GM19025 (cell line): Measurements from ENCODE around the gene KRCC1.
"Not testable (repeated sequence)": the region's sequence is repeated elsewhere in the genome, so short reads cannot be mapped to it uniquely, and the experiment has no call there.

Source experiments
- ATAC-seq: cut with Tn5 transposase; IDR thresholded peaks from one replicate; pipeline ENCODE4 v1.9.1; 2021; ENCODE audit warnings: mild to moderate bottlenecking, low read depth, moderate library complexity; ENCODE audit not compliant: unreplicated experiment

The KRCC1 gene

GRCh38 chr2:88006912-88007439, 48.6 kb downstream of the KRCC1 start:
- ATAC-seq: no peak

DNA sequence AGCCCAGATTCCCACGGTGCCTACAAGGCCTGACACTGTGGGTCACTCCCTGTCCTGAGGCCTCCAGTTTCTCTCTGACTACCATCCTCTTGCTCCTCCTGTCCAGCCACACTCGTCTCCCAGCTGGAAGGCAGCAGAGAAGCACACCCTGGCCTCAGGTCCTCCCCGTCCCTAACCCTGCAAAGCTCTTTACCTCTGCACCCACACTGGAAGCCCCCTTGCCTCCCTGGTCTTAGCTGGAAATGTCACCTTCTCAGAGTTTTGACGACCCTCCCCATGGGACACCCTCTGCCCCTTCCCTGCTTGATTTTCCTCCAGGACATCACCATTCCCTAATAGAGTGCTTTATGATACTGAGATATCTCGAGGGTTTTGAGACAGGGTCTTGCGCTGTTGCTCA, 49.8 kb downstream of the KRCC1 start:
- no peak for ATAC-seq

- no peak for ATAC-seq
These were observed 52.4 kb downstream of the KRCC1 start for GRCh38 chr2:88003074-88003755.

DNA sequence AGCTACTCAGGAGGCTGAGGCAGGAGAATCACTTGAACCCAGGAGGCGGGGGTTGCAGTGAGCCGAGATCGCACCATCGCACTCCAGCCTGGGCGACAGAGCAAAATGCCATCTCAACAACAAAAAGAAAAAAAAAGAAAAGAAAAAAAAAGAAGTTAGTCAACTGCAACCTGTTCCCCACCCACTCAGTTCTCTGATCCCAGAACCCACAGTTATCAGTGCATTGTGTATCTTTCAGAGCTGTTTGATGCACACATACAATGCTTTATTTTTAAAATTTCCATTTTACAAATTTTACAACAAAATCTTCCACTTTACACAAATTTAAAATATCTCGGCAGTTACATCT, 53.2 kb downstream of the KRCC1 start:
- ATAC-seq: no peak

- ATAC-seq: not testable (repeated sequence)
These were observed 55.1 kb downstream of the KRCC1 start for GRCh38 chr2:88000474-88000873.

GRCh38 chr2:87996570-87996969, 59.0 kb downstream of the KRCC1 start:
- no peak for ATAC-seq

GRCh38 chr2:87995756-87996155, 59.8 kb downstream of the KRCC1 start:
- no peak for ATAC-seq

DNA sequence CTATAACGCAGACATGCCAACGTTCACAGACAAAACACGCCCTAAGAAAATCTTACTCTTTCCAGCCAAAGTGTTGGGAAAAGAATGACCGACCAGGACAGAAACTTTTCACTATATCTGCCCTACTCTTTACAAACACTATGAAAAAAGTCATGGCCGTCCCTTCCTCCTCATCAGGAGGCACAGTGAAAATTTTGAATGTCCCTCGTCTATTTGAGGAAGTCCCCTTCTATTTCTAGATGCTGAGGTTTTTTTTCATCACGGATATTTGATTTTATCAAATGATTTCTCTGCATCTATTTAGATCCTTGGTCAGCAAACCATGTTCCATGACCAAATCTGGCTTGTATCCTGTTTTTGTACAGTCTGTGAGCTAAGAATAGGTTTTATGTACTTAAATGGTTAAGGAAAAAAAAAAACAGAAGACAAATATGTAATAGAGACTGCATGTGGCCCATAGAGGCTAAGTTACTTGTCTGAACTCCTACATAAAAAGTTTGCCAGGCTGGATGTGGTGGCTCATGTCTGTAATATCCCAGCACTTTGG, 61.2 kb downstream of the KRCC1 start:
- not testable (repeated sequence) for ATAC-seq

GRCh38 chr2:87992569-87992968, 63.0 kb downstream of the KRCC1 start:
- not testable (repeated sequence) for ATAC-seq

DNA sequence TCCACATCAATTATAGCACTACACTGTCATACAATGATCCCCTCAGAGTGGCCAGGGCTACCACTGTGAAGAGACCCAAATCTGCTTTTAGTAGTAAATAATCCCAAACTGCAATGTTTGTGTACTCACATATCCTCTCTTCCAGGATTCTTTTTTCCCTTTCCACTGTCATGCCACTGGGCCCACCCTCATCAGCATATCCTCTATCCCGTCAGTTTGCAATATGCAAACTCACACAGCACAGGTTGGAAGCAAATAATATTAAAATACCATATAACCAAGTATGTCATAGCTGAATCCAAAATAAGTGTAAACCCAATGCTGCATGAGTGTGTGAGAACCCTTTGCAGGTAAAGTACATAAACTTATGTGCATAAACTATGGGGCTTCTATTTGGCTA, 68.1 kb downstream of the KRCC1 start:
- ATAC-seq: not testable (repeated sequence)

DNA sequence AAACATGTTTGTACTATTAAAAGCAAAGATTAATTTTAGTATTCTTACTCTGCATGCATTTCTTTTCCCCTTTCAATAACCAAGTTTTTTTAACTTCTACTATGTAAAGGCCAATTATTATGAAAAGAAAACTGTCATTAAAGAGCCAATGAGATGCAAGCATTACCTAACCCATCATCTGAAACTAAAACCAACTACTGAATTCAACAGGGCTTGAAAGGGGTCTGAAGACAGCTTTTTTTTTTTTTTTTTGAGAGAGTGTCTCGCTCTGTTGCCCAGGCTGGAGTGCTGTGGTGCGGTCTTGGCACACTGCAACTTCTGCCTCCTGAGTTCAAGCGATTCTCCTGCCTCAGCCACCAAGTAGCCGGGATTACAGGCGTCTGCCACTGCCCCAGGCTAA, 69.7 kb downstream of the KRCC1 start:
- not testable (repeated sequence) for ATAC-seq

DNA sequence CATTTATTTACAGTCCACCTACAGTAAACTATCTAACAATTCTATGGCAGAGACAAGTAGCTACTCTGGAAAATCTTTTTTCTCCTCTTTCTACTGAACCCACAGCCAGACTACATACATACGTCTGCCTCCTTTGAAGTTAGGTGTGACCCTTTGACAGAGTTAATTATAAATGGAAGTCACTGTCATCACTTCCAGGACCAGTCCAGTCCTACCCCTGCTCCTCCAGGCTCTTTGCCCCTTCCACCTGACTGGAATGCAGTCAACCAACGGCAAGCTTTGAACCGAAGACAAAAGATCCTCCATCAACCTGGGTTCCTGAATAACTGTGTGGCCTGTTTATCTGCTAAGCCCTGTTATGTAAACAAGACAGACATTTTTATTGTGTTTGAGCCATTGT, 74.4 kb downstream of the KRCC1 start:
- ATAC-seq: not testable (repeated sequence)
